Stimulated activated naive CD8-positive, alpha-beta T cell treated with anti-CD3 and anti-CD28 coated beads, Interleukin-15, Interleukin-2, amounts not matched to agents 100 ng/mL and 50 ng/mL, for 24 hours (primary cell): Measurements from ENCODE around the gene ATP8A2.

Source experiments
- H3K27ac Mint-ChIP-seq: one replicate; pipeline ENCODE4 v1.8.0; 2021; ENCODE audit warnings: mild to moderate bottlenecking, mixed read lengths
- H3K27me3 Mint-ChIP-seq: one replicate; pipeline ENCODE4 v1.8.0; 2021; ENCODE audit warnings: mixed read lengths
- H3K36me3 Mint-ChIP-seq: one replicate; pipeline ENCODE4 v1.8.0; 2021; ENCODE audit warnings: low read depth, mixed read lengths
- H3K4me1 Mint-ChIP-seq: one replicate; pipeline ENCODE4 v1.8.0; 2021; ENCODE audit warnings: low read depth, mixed read lengths
- H3K4me3 Mint-ChIP-seq: one replicate; pipeline ENCODE4 v1.8.0; 2021; ENCODE audit warnings: mild to moderate bottlenecking, mixed read lengths
- H3K9me3 Mint-ChIP-seq: one replicate; pipeline ENCODE4 v1.8.0; 2021; ENCODE audit warnings: mixed read lengths

The ATP8A2 gene

DNA sequence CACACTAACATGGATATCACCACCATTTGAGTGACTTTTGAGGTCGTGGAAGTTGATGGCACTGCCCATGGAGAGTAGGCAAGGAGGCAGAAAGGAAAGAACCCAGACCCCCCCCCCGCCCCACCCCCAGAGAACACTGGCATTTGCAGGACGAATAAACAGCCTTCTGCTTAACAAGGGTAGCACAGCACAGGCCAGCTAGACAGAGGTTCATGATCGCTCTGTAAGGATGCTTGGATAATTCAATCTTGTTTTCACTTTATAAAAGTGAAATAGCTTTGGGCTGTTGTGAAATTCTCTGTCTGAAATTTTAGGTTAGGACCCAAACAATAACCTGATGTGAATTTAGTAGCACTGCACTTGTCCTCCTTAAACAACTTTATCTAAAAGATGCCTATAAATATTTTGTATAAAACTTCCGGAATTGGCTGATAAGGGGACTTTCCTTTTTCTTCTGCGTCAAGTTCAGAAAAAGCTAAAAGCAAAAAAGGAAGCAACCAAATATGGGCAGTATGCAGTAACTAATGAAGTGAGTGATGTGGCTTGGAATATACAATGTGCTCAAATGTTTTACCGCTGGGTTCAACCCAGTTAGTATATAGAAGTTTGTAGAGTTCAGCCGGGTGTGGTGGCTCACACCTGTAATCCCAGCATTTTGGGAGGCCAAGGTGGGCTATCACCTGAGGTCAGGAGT is 516.3 kb downstream of the ATP8A2 start:
- peak overlapping the region; percentile 12 for H3K27ac Mint-ChIP-seq
- no peaks in the 10 kb centered on the region for H3K27me3 Mint-ChIP-seq
- peaks cover 46% of the 10 kb centered on the region for H3K4me1 Mint-ChIP-seq
- H3K9me3 Mint-ChIP-seq = no peaks in the 10 kb centered on the region
- no peak overlapping the region for H3K4me3 Mint-ChIP-seq
- H3K36me3 Mint-ChIP-seq = no peaks in the 10 kb centered on the region

DNA sequence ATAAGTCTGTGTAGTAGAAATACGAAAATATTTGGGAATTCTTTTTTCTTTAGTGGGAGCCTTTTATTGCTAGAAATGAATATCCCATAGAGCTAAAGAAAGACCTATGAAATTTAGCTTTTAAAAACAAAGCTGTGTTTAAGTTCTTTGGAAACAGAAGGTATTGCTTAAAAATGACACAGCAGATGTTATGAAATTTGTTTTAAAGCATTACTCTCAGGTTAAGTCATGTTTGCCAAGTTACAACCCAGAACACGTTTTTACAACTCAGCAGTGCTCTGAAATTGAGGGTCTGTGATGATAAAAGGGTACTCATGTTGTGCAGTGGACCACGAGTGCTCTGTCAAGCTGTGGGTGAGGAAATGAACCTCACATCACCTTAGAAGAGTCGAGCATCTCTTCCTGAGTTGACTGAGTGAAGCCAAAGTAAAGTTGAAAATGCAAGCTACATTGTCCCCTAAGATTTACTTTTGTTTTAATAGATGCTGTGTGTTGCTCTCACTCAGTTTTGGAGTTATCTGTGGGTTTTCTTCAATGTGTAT is 519.0 kb downstream of the ATP8A2 start:
- Mint-ChIP-seq H3K27me3 (no peaks in the 10 kb centered on the region), H3K9me3 (no peaks in the 10 kb centered on the region), H3K4me3 (no peak overlapping the region), H3K27ac (no peak overlapping the region), H3K4me1 (peaks cover 36% of the 10 kb centered on the region), H3K36me3 (no peaks in the 10 kb centered on the region)

DNA sequence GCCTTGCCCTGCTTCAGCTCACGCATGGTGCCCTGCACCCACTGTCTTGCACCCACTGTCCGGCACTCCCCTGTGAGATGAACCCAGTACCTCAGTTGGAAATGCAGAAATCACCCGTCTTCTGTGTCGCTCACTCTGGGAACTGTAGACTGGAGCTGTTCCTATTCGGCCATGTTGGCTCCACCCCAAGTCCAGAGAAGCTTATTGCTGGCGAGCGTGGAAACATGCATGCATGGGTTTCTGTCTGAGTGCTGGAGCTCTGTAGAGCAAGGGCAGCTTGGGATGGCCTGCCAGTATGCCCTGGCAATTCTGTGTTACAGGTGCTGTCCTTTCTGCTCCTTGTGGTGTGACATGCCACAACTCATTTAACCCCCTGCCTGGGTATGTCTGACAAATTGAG is 527.2 kb downstream of the ATP8A2 start:
- no peaks in the 10 kb centered on the region for H3K27me3 Mint-ChIP-seq
- no peak overlapping the region for H3K27ac Mint-ChIP-seq
- peaks cover 7% of the 10 kb centered on the region for H3K9me3 Mint-ChIP-seq
- H3K4me1 Mint-ChIP-seq = peaks cover 23% of the 10 kb centered on the region
- H3K36me3 Mint-ChIP-seq = peaks cover 5% of the 10 kb centered on the region
- no peak overlapping the region for H3K4me3 Mint-ChIP-seq

DNA sequence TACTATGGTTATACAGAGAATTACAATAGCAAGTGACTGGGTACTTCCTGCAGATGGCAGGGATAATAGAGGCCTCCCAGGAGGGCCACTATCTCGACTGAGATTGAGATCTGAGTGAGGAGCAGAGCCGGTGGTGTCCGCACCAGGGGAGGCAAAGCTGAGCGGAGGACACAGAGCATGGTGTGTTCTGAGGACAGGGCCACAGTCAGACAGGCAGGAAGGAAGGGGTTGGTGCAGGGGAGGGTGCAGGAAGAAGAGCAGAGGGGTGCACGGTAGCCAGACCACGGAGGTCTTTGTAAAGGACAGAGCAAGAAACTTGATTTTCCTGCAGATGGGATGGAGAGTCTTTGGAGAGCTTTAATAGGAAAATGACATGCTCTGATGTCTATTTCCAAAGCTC is 527.7 kb downstream of the ATP8A2 start:
- Mint-ChIP-seq H3K36me3 (peaks cover 5% of the 10 kb centered on the region), H3K27me3 (no peaks in the 10 kb centered on the region), H3K4me1 (peaks cover 23% of the 10 kb centered on the region), H3K27ac (peak overlapping the region; percentile 3), H3K9me3 (peaks cover 7% of the 10 kb centered on the region), H3K4me3 (no peak overlapping the region)

DNA sequence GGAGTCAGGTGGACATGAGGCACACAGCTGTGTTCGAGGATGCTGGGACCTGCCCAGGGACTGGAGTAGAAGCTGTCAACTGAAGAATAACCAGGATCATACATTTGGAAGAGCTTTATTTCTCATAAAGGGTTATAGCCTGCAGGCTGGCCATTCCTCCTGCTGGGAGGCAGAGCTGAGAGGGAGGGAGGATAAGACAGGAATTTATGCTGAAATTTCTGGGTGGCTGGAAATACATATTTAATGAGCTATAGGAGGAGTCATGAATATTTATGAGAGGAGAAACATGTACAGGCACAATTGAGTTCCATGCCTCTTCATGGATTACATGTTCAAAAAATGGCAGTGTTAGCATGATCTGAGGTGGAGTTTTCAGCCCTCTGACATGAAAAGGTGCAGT is 528.2 kb downstream of the ATP8A2 start:
- H3K27ac Mint-ChIP-seq = peak overlapping the region; percentile 3
- H3K27me3 Mint-ChIP-seq = no peaks in the 10 kb centered on the region
- H3K4me1 Mint-ChIP-seq = peaks cover 23% of the 10 kb centered on the region
- H3K36me3 Mint-ChIP-seq = peaks cover 5% of the 10 kb centered on the region
- H3K4me3 Mint-ChIP-seq = no peak overlapping the region
- peaks cover 7% of the 10 kb centered on the region for H3K9me3 Mint-ChIP-seq

DNA sequence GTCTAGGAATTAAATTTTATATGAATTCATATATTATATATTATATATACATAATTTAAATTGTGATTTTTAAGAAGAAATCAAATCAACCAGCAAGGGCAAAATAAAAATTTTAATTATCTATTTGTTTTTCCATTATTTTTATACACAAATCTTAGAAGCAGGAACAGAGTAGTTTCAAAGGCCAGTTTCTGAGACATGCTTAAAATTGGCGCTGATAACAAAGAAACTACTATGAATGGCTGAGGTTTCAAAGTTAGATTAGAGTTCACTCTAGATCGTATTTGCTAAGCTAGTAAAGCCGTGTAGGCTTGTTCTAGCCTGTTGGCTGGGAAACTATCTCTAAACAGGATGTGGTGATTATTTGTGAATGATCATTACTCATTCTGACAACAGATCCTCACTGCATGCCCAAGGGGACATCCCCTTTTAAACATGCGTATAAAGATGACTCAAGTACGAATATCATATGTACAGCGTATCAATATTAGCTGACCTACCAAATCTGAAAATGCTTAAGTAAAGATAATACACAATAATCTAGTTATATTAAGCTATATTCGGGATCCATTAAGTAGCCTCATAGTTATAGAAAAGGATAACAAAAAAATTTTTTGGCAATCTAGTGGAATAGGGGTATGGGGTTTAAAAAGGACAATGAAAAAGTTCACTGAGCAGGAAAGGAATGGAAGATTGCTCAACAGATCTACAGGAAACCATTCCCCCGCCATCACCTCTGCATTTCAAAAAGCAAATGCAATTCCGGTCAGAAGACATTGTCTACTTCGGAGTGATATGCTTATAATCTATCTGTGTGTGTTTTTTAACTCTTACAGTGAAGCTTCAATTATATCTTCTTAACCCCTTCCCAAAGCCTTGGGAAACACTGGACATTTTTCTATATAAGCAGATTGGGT is 529.9 kb downstream of the ATP8A2 start:
- Mint-ChIP-seq H3K4me3 (no peak overlapping the region), H3K36me3 (peaks cover 5% of the 10 kb centered on the region), H3K27ac (no peak overlapping the region), H3K4me1 (peaks cover 23% of the 10 kb centered on the region), H3K27me3 (no peaks in the 10 kb centered on the region), H3K9me3 (peaks cover 7% of the 10 kb centered on the region)

DNA sequence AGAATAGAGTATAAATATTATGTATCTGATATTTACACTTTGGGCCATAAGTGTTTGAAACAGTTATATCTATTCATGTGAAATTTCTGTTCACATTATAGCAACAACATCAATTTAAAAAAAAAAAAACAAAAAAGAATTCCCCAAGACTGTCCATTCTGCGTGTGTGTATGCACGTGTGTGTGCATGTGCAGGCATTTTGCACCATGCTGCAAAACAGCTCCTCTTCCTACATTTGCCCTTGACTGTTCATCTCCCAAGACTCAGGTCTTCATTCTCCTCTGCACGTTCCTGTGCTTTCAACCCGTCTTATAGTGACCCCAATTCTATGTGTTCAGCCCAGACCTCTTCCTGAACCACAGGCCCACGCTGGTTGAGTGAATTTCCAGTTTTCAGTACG is 530.7 kb downstream of the ATP8A2 start:
- Mint-ChIP-seq H3K9me3 (peaks cover 7% of the 10 kb centered on the region), H3K4me3 (peak overlapping the region; percentile 48), H3K4me1 (peaks cover 23% of the 10 kb centered on the region), H3K27ac (peak overlapping the region; percentile 26), H3K36me3 (peaks cover 4% of the 10 kb centered on the region), H3K27me3 (no peaks in the 10 kb centered on the region)

DNA sequence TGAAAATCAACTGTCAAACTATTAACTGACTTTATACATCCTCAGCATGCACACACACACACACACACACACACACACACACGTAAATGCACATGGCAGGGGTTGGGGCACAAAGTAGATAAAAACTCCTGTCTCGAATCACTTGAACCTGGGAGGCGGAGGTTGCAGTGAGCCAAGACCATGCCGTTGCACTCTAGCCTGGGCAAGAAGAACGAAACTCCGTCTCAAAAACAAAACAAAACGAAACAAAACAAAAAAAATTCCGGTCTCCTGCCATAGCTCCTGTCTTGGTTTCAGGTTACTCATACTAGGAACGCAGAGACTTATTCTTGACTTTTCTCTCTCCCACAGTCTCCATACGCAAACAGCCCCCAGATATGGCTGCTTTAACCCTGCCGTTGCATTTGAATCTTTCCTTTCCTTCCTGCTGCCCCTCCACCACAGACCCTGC is 531.1 kb downstream of the ATP8A2 start:
- no peaks in the 10 kb centered on the region for H3K27me3 Mint-ChIP-seq
- no peaks in the 10 kb centered on the region for H3K36me3 Mint-ChIP-seq
- peaks cover 23% of the 10 kb centered on the region for H3K4me1 Mint-ChIP-seq
- peak overlapping the region; percentile 26 for H3K27ac Mint-ChIP-seq
- peaks cover 4% of the 10 kb centered on the region for H3K9me3 Mint-ChIP-seq
- H3K4me3 Mint-ChIP-seq = peak overlapping the region; percentile 48

DNA sequence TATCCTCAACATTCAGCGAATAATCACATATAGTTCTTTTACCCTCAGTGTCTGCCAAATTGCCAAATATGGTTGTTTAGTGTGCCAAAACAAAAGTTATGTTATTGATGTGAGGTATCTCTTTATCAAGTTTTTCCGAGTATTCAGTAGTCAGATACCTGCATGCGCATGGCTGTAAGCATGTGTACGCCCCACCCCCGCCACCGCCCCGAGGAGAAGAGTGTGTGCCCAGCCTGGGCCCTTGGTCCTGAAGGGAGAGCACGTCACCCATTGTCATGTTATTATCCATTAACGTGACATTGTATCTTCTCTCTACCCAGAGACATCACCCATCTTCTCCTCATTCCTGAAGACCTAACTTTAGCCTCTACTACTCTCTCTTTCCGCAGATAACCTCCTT is 533.1 kb downstream of the ATP8A2 start:
- Mint-ChIP-seq H3K36me3 (no peaks in the 10 kb centered on the region), H3K4me1 (peaks cover 14% of the 10 kb centered on the region), H3K9me3 (no peaks in the 10 kb centered on the region), H3K27me3 (no peaks in the 10 kb centered on the region), H3K27ac (no peak overlapping the region), H3K4me3 (no peak overlapping the region)

DNA sequence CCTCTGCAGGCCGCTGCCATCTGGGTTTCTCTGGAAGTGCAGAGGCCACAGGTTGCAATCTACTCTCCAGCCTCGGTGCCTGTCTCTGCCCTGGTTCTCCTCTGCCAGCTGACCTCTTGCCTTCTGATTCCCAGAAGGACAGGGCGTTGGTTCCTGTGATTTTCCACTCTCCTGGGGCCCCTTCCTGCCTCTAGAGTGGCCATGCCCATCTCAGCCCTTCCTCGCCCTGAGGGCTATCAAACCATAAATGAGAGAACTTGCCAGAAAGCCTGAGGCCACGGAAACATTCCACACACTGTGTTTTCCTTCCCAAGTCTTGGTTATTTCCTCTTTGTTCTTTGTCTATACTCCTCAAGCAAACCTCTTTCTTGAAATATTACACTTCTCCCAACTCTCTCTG is 533.8 kb downstream of the ATP8A2 start:
- Mint-ChIP-seq H3K9me3 (no peaks in the 10 kb centered on the region), H3K27ac (no peak overlapping the region), H3K27me3 (no peaks in the 10 kb centered on the region), H3K4me3 (no peak overlapping the region), H3K4me1 (peaks cover 7% of the 10 kb centered on the region), H3K36me3 (no peaks in the 10 kb centered on the region)

DNA sequence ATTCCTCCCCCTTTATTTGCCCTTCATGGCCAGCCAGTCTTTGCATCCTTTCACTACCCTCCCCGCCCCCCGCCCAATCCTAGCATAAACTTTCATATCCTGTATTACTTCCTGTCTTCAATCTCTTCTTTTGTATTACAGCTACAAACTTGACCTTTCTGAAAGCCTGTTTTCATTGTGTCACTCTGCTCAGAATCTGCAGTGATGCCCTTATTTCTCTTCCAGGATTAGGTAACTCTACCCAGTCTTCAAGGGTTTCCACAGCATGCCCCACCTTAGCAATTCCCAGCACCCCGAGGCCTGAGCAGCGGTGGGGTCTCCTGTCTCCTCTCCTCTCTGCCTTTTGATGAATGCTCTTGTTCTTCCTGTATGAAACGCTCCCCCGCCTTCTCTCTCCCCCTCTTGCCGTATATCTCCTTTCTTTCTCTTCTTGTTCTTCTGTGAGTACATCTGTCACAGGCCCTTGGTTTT is 534.5 kb downstream of the ATP8A2 start:
- Mint-ChIP-seq H3K4me1 (peaks cover under 1% of the 10 kb centered on the region), H3K9me3 (no peaks in the 10 kb centered on the region), H3K27ac (no peak overlapping the region)

DNA sequence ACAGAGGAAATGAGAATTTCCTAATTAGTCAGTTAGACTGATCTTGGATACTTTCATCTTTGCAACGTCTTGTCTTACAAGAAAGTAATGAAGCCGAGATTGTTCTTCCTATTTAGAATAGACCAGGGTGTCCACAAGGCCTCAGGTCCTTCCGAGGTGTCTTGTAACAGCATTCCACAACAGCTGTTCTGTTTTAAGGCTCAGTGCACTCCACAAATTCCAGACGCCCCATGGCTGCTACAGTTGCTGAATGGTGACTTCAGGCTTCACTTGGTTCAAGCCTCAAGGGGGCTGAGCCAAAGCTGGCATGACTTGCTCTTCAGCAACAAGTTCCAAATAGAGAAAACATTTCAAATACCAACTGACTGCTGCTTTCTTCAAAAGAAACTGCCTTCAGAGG is 536.6 kb downstream of the ATP8A2 start:
- no peaks in the 10 kb centered on the region for H3K9me3 Mint-ChIP-seq
- no peaks in the 10 kb centered on the region for H3K27me3 Mint-ChIP-seq
- no peak overlapping the region for H3K27ac Mint-ChIP-seq
- H3K4me1 Mint-ChIP-seq = no peaks in the 10 kb centered on the region
- H3K4me3 Mint-ChIP-seq = no peak overlapping the region
- no peaks in the 10 kb centered on the region for H3K36me3 Mint-ChIP-seq

More for the DNA sequence above, 534.5 kb downstream of the ATP8A2 start:
- H3K27me3 Mint-ChIP-seq = no peaks in the 10 kb centered on the region
- H3K36me3 Mint-ChIP-seq = no peaks in the 10 kb centered on the region
- no peak overlapping the region for H3K4me3 Mint-ChIP-seq

DNA sequence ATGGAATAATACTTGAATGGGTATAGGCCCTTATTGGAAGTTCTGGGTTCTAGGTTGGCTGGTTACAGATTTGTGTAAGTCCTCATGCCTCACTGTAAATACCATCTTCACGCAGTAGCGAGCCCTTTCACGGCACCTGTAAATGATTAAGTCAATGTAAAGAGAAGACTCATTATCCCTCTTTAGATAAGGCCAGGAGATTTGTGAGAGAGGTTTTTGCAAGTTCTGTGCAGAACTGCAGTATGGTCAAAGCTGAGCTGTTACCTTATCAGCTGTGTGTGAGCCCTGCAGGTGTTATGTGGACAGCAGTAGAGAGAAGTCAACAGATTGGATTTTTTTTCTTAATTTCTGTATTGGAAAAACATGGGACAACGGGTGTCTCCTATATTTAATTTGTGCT is 538.5 kb downstream of the ATP8A2 start:
- Mint-ChIP-seq H3K4me3 (no peak overlapping the region), H3K4me1 (no peaks in the 10 kb centered on the region), H3K36me3 (no peaks in the 10 kb centered on the region), H3K9me3 (no peaks in the 10 kb centered on the region), H3K27me3 (no peaks in the 10 kb centered on the region), H3K27ac (no peak overlapping the region)

DNA sequence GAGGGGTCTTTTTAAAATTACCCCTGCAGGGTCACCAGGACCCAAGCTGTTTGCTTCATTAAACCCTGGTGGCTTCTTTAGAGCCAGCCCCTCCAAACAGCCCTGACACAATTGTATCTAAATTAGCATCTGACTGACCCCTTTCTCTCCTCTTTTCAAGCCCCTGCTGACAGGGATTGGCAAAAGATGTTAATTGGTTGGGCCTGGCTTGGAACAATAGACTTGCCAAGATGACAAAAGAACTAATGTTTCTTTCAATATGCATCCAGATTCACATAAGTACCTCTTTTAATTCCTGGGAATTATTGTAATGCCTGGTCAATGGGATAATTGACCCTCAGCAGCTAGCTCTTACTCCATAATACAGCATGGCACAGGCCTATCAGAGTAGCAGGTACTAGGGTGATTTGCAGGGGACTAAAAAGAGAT is 539.2 kb downstream of the ATP8A2 start:
- H3K27me3 Mint-ChIP-seq = no peaks in the 10 kb centered on the region
- no peak overlapping the region for H3K4me3 Mint-ChIP-seq
- no peaks in the 10 kb centered on the region for H3K4me1 Mint-ChIP-seq
- no peaks in the 10 kb centered on the region for H3K36me3 Mint-ChIP-seq
- no peaks in the 10 kb centered on the region for H3K9me3 Mint-ChIP-seq
- no peak overlapping the region for H3K27ac Mint-ChIP-seq

DNA sequence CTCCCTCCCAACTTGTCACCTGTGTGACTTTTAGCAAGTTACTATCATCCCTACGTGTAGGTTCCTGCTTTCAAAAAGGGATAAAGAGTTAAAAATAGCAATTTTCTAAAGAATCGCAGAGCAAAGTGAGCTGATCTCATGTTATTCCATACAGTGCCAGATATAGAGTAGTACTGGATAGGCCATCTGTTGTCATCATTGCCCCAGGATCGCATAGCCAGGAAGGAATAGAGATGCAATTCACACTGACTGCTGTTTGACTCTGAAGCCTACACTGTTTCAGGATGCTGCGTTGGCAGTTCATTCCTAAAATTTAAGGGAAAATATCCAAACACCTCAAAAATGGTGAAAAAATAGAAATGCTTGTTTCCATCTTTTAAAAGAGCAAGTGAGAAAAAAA is 541.2 kb downstream of the ATP8A2 start:
- H3K9me3 Mint-ChIP-seq = no peaks in the 10 kb centered on the region
- H3K4me3 Mint-ChIP-seq = no peak overlapping the region
- no peaks in the 10 kb centered on the region for H3K36me3 Mint-ChIP-seq
- no peak overlapping the region for H3K27ac Mint-ChIP-seq
- H3K27me3 Mint-ChIP-seq = peaks cover under 1% of the 10 kb centered on the region
- no peaks in the 10 kb centered on the region for H3K4me1 Mint-ChIP-seq
